ENCODE results near the gene SIGLEC5.
A peak's percentile ranks its signal among the peaks of the same experiment; 100 is the strongest.

SIGLEC5 gene

GRCh38 chr19:51589511-51589910, 40.7 kb downstream of the SIGLEC5 start:
- no peak for DNase-seq (ENCODE audit: low spot score)

GRCh38 chr19:51587264-51588191, 42.7 kb downstream of the SIGLEC5 start:
- no peak for DNase-seq (ENCODE audit: low spot score)

GRCh38 chr19:51586799-51587198, 43.4 kb downstream of the SIGLEC5 start:
- no peak for DNase-seq (ENCODE audit: low spot score)

- no peak for DNase-seq (ENCODE audit: low spot score)
Observed at GRCh38 chr19:51586103-51586728, 44.0 kb downstream of the SIGLEC5 start.

- DNase-seq (ENCODE audit: low spot score) = no peak
Observed at GRCh38 chr19:51576850-51577249, 53.4 kb downstream of the SIGLEC5 start.

- DNase-seq (ENCODE audit: low spot score) = peak; percentile 32
Observed at GRCh38 chr19:51573331-51573730, 56.9 kb downstream of the SIGLEC5 start.

- peak; percentile 81 for DNase-seq (ENCODE audit: low spot score)
Observed at GRCh38 chr19:51572908-51573307, 57.3 kb downstream of the SIGLEC5 start.

GRCh38 chr19:51572410-51572809, 57.8 kb downstream of the SIGLEC5 start:
- no peak for DNase-seq (ENCODE audit: low spot score)

- DNase-seq (ENCODE audit: low spot score) = no peak
Observed at GRCh38 chr19:51571599-51571998, 58.6 kb downstream of the SIGLEC5 start.

GRCh38 chr19:51570962-51571575, 59.1 kb downstream of the SIGLEC5 start, which contains the start of gene ZNF175:
TSS of gene ZNF175 (plus strand) at chr19:51571283. CDS start at chr19:51573330, 2,047 bp downstream.
- peak; percentile 84 for DNase-seq (ENCODE audit: low spot score)

- no peak for DNase-seq (ENCODE audit: low spot score)
Observed at GRCh38 chr19:51568456-51568855, 61.7 kb downstream of the SIGLEC5 start.

- DNase-seq (ENCODE audit: low spot score) = no peak
Observed at GRCh38 chr19:51567583-51567982, 62.6 kb downstream of the SIGLEC5 start.

GRCh38 chr19:51566489-51567100, 63.6 kb downstream of the SIGLEC5 start:
- no peak for DNase-seq (ENCODE audit: low spot score)

- DNase-seq (ENCODE audit: low spot score) = no peak
Observed at GRCh38 chr19:51565583-51565982, 64.6 kb downstream of the SIGLEC5 start.

GRCh38 chr19:51564791-51565190, 65.4 kb downstream of the SIGLEC5 start:
- DNase-seq (ENCODE audit: low spot score) = no peak

Data from hepatic stellate cell (primary cell).